ES-I3 (cell line): ENCODE data around the gene RPTOR.

Experiments
- H3K36me3 ChIP-seq: 2 replicates; pipeline ENCODE4 v1.6.1; 2013; ENCODE audit warnings: mild to moderate bottlenecking, low read length, control low read depth, moderate library complexity; ENCODE audit not compliant: insufficient read depth
- H3K4me1 ChIP-seq: 2 replicates; pipeline ENCODE4 v1.6.1; 2013; ENCODE audit warnings: mild to moderate bottlenecking, control low read depth, low read length; ENCODE audit not compliant: insufficient read depth
- H3K9ac ChIP-seq: 2 replicates; pipeline ENCODE4 v1.6.1; 2013; ENCODE audit warnings: low read depth, mild to moderate bottlenecking, low read length, moderate library complexity
- H3K9me3 ChIP-seq: 2 replicates; pipeline ENCODE4 v1.6.1; 2013; ENCODE audit warnings: mild to moderate bottlenecking, low read length, moderate library complexity; ENCODE audit not compliant: control insufficient read depth, insufficient read depth

Gene RPTOR

DNA sequence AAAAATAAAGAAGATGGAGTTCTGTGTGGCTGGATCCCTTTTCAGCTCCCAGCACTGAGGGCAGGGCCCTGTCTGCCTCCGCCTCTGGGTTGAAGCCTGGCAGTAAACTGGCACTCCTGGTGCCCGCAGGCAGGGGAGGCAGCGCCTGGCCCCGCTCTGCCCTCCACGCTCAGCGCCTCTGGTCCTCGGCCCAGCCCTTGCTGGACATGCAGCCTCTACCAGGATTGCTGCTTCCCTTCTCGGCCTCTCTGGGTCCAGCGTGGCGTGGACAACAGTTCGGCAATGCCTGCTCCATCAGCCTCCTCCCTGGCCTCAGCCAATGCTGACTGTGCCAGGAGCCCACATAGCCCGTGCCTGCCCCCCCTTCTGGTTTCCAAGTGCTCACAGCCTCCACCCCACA is 362.6 kb downstream of the RPTOR start:
- H3K36me3 ChIP-seq: peaks cover 3% of the 10 kb centered on the region
- H3K9me3 ChIP-seq: no peaks in the 10 kb centered on the region
- no peak overlapping the region for H3K9ac ChIP-seq
- H3K4me1 ChIP-seq: no peaks in the 10 kb centered on the region; the same call in 1 of the 2 replicates

- no peak overlapping the region for H3K9ac ChIP-seq
- H3K9me3 ChIP-seq: no peaks in the 10 kb centered on the region
- H3K4me1 ChIP-seq: no peaks in the 10 kb centered on the region; the same call in 1 of the 2 replicates
- H3K36me3 ChIP-seq: peaks cover 3% of the 10 kb centered on the region
These were observed 363.6 kb downstream of the RPTOR start for GRCh38 chr17:80908211-80908610.

GRCh38 chr17:80908776-80909175 is 364.1 kb downstream of the RPTOR start:
- Histone ChIP-seq H3K9ac (no peak overlapping the region), H3K4me1 (no peaks in the 10 kb centered on the region; the same call in 1 of the 2 replicates), H3K36me3 (peaks cover under 1% of the 10 kb centered on the region), H3K9me3 (no peaks in the 10 kb centered on the region)

- Histone ChIP-seq H3K36me3 (no peaks in the 10 kb centered on the region; the same call in 1 of the 2 replicates), H3K9ac (no peak overlapping the region), H3K9me3 (peaks cover 6% of the 10 kb centered on the region), H3K4me1 (no peaks in the 10 kb centered on the region)
These were observed 365.0 kb downstream of the RPTOR start for GRCh38 chr17:80909635-80910034.

DNA sequence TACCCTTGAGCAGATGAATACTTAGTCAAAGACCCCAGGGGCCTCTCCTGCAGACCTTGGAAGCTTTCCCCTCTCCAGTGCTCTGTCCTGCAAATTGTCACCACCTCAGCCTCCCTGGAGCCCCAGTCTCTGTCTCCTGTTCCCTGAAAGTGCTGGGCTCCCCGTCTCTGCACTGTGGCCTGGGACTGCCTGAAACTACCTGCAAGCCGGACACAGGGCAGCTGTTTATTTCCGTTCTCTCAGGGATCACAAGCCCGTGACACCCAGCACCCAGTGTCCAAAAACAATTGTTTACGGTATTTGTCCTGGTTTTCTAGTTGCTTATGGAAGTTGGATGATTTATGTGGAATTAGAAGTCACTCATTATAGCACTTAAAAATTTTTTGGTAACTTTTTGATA is 365.4 kb downstream of the RPTOR start:
- Histone ChIP-seq H3K9ac (no peak overlapping the region), H3K9me3 (peaks cover 10% of the 10 kb centered on the region), H3K4me1 (no peaks in the 10 kb centered on the region), H3K36me3 (no peaks in the 10 kb centered on the region)

DNA sequence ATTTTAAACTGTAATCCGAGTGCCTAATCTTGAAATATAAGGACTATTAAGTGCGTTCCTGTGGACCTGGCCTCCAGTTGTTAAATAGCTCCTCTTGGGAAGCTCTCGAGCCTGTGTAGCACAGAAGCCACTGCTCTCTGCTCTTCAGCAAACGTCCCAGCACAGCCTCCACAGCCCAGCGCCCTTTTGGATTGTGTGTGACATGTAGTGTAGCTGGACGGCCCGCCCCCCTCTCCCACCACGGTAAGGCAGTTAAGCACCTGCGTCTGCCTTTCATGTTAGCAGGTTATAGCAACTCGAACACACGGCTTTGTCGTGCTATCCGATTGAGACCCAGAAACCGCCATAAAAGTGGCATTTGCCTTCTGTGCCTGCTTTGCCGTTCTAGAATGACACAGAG is 367.8 kb downstream of the RPTOR start:
- peaks cover 18% of the 10 kb centered on the region for H3K9me3 ChIP-seq
- no peaks in the 10 kb centered on the region for H3K36me3 ChIP-seq
- no peaks in the 10 kb centered on the region for H3K4me1 ChIP-seq
- H3K9ac ChIP-seq: no peak overlapping the region

- H3K36me3 ChIP-seq: 0 out of 2 replicates have a peak, but pooled peaks cover 2% of the 10 kb centered on the region
- peaks cover 18% of the 10 kb centered on the region for H3K9me3 ChIP-seq
- H3K9ac ChIP-seq: no peak overlapping the region
- no peaks in the 10 kb centered on the region for H3K4me1 ChIP-seq
These were observed 369.5 kb downstream of the RPTOR start for GRCh38 chr17:80913928-80914821.

- H3K9me3 ChIP-seq: peaks cover 18% of the 10 kb centered on the region
- H3K4me1 ChIP-seq: no peaks in the 10 kb centered on the region
- no peak overlapping the region for H3K9ac ChIP-seq
- H3K36me3 ChIP-seq: peaks cover 5% of the 10 kb centered on the region; the same call in 1 of the 2 replicates
These were observed 371.6 kb downstream of the RPTOR start for GRCh38 chr17:80916246-80916645.

DNA sequence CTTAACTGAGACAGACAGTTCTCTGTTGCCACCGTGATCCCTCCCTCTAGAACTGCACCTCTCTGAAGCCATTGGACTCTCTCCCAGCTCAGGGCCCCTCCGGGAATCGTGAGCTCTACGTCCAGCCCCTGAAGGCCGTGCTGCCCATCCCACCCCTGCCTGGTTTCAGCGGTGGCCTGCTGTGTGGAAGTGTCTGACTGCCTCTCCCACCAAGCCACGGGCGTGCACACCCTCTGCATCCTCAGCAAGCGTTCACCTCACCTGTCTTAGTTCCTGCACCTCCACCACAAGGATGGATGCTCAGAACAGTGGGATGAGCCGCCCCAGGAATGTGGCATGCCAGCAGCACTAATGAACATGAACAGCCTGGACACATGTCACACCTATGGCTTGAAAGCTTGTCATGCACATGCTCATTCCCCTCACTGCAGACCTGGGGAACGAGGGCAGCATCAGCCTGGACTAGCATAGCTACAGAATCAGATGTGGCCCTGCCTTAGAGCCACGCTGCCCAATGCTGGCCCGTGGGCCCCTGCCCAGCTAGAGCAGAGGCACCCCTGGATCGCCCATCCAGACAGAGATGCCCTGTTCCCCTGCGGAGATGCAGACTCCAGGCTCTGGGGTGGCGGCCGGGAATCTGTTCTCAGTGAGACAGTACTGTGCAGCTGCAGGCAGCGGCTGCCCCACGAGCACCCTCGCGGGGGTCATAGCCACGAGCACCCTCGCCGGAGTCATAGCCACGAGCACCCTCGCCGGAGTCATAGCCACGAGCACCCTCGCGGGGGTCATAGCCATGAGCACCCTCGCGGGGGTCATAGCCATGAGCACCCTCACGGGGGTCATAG is 373.3 kb downstream of the RPTOR start:
- H3K36me3 ChIP-seq: peaks cover 5% of the 10 kb centered on the region; the same call in 1 of the 2 replicates
- H3K9ac ChIP-seq: no peak overlapping the region
- H3K4me1 ChIP-seq: no peaks in the 10 kb centered on the region
- H3K9me3 ChIP-seq: peaks cover 18% of the 10 kb centered on the region

DNA sequence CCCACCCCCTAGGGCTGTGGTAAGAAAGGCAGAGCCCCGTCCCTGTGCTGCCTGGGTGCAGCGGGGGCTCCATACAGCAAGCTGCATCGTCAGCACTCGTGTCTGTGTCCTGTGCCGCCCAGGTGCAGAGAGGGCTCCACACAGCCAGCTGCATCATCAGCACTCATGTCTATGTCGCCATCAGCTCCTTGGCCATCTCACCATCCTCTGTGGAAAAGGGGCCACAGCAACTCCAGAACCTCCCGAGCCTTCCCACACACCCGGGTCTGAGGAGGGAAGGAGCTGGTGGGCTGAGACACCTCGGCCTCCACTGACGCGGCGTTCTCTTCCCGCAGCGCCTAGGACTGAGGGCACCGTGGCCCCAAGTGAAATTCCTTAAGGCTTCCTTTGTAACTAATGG is 374.1 kb downstream of the RPTOR start:
- Histone ChIP-seq H3K4me1 (no peaks in the 10 kb centered on the region), H3K9ac (no peak overlapping the region), H3K9me3 (peaks cover 18% of the 10 kb centered on the region), H3K36me3 (peaks cover 5% of the 10 kb centered on the region; the same call in 1 of the 2 replicates)

DNA sequence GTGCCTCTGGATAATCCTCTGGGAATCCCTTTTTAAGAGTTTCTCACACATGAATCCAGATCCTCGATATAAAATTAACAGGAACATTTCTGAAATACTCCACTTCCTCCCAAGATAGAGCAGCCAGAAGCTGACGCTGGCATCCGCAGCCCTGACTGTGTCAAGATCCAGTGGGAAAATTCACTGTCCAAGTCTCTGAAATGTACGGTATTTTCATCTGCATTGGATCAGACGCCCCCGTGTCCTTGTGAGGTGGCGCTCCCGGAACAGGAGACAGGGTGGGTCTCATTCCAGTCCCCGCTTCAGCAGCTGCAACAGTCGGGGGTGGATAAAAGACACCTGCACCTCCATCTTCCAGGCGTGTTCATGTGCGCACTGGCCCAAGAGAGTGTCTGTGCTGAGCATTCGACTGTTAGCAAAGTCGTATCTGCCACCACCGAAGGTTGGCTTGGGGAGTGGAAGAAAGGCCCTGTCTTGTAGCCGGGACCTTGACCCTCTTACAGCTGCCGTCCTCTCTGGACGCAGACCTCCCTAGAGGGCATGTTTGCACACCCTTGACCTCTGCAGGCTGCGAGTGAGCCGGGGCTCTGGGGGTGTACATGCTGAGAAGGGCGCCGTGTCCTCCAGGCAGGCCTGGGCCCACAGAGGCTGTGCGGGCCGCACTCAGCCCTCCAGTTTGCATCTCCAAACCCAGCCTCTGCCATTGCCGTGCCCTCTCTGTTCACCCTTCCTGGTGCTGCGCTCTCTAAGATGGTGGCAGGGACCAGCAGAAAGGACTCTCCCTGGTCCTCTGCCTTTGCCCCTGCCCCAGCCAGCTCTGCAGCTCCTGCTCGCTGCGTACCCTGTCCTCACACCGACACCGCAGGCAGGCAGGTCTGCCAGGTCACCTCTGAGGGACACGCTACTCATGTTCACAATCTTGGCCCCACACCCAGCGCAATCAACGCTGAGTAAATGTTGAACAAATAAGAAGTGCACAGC is 375.0 kb downstream of the RPTOR start:
- Histone ChIP-seq H3K9me3 (peaks cover 12% of the 10 kb centered on the region), H3K4me1 (no peaks in the 10 kb centered on the region), H3K9ac (no peak overlapping the region), H3K36me3 (peaks cover 5% of the 10 kb centered on the region; the same call in 1 of the 2 replicates)

DNA sequence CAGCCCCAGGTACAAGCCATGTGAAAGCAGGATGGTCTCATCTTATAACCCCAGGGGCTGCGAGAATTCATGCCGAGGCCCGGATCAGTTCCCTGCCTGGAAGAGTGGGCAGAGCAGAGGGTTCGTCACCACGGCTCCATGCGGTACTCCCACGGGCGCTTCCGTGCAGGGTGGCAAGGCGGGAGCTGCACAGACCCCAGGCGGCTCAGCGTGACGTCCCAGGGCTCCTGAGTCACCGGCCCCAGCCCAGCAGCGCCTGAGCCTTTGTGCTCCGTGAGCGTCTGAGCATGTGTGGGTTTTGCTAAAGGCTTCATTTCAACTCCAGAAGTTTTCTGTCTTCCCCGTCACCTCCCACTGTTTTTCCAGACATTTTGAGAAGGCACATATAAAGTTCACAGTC is 375.8 kb downstream of the RPTOR start:
- no peak overlapping the region for H3K9ac ChIP-seq
- no peaks in the 10 kb centered on the region for H3K4me1 ChIP-seq
- peaks cover 6% of the 10 kb centered on the region; the same call in 1 of the 2 replicates for H3K9me3 ChIP-seq
- H3K36me3 ChIP-seq: peaks cover 5% of the 10 kb centered on the region

DNA sequence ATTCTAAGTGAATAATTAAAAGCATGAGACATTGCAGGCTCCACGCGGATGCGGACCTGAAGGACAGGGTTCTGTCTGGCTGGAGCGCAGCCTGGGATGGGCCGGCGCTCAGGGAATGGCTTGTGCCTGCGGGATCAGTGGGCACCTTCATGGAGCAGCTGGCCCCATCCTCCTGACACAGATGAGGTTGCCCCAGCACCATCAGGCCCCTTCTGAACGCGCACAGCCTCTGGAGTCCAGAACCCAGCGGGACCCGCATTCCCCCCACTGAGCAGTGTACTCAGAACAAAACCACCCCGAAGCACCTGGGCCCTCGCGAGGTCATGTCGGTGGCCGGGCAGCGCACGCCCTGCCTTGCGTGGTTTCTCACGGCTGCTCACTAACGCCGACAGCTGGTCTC is 376.5 kb downstream of the RPTOR start:
- H3K36me3 ChIP-seq: peaks cover 5% of the 10 kb centered on the region
- no peak overlapping the region for H3K9ac ChIP-seq
- no peaks in the 10 kb centered on the region for H3K9me3 ChIP-seq
- no peaks in the 10 kb centered on the region for H3K4me1 ChIP-seq
